Panc1 (cell line): ENCODE results near the gene MEX3C. TPM values are rescaled to one million over a fixed set of nuclear protein-coding genes. Genes with fewer than 3 reads are reported as not detected.

Experiments used
- ATAC-seq: fragments of 200-7000 bp; cut with Tn5 transposase; 2 replicates; pipeline ENCODE4 v1.9.1; 2020; ENCODE audit warnings: mild to moderate bottlenecking, moderate library complexity
- BruUV-seq: library from RNA; stranded (reverse); fragments of 400-500 nt; replicated peaks from 2 replicates; lab custom pipeline; 2021; lab: Mats Ljungman, UMichigan
- CTCF ChIA-PET: fragments of 300-600 bp; sonication (Branson Sonifier 250); formaldehyde crosslinking; loops from one replicate; lab custom pipeline; 2022; ENCODE audit warnings: antibody characterized with exemption; lab: Charles Lee
- POLR2A ChIA-PET: fragments of 300-600 bp; sonication (Branson Sonifier 250); formaldehyde crosslinking; loops from one replicate; lab custom pipeline; 2022; ENCODE audit warnings: antibody characterized with exemption; lab: Charles Lee
- DNase-seq: peaks from one replicate; pipeline ENCODE4 v3.0.0-alpha.2; 2010; ENCODE audit warnings: low read depth, low spot score
- H3K27ac ChIP-seq: 2 replicates; pipeline ENCODE4 v1.5.1; 2011; ENCODE audit warnings: mild to moderate bottlenecking, low read length, inconsistent platforms
- H3K27me3 ChIP-seq: fragments of 200-500 bp; sonication (Bioruptor generic); 2 replicates; pipeline ENCODE4 v1.6.0; 2014; ENCODE audit warnings: low read length, inconsistent platforms; ENCODE audit not compliant: control insufficient read depth, insufficient read depth
- H3K36me3 ChIP-seq: fragments of 200-500 bp; sonication (Bioruptor generic); 2 replicates; pipeline ENCODE4 v1.5.1; 2014; ENCODE audit warnings: inconsistent platforms, mild to moderate bottlenecking, low read length, moderate library complexity; ENCODE audit not compliant: control insufficient read depth, insufficient read depth
- H3K4me1 ChIP-seq: 2 replicates; pipeline ENCODE4 v1.5.1; 2011; ENCODE audit warnings: inconsistent platforms, mild to moderate bottlenecking, low read length, moderate library complexity; ENCODE audit not compliant: control insufficient read depth, insufficient read depth
- H3K4me3 ChIP-seq, 2 experiments: 2 replicates each; pipeline ENCODE4 v1.5.1; 2011 to 2012; ENCODE audit warnings: low read depth in 2 of 2, low read length in 2 of 2, mild to moderate bottlenecking in 2 of 2, inconsistent platforms in 1 of 2, moderate library complexity in 1 of 2
- H3K9me3 ChIP-seq: fragments of 200-500 bp; sonication (Bioruptor generic); 2 replicates; pipeline ENCODE4 v1.5.1; 2014; ENCODE audit warnings: low read depth, mild to moderate bottlenecking, inconsistent platforms, low read length, moderate library complexity; ENCODE audit not compliant: control insufficient read depth, insufficient read depth
- POLR2AphosphoS5 ChIP-seq: IDR thresholded peaks from 2 replicates; pipeline ENCODE4 v1.6.1; 2012; ENCODE audit warnings: mild to moderate bottlenecking, low read depth, low read length, moderate library complexity
- SIN3A ChIP-seq: IDR thresholded peaks from 2 replicates; pipeline ENCODE4 v1.6.1; 2012; ENCODE audit warnings: low read depth, mild to moderate bottlenecking, low read length, moderate library complexity, borderline replicate concordance; ENCODE audit not compliant: insufficient read depth
- TCF7L2 ChIP-seq: IDR thresholded peaks from 2 replicates; pipeline ENCODE4 v1.6.1; 2011; ENCODE audit warnings: mild to moderate bottlenecking, low read depth, low read length, inconsistent platforms
- in situ Hi-C: cut with HindIII; loops from 2 replicates; pipeline ENCODE4 v1.10.0; 2016; ENCODE audit warnings: low sequenced_read_pairs, low pct_unique_long_range_greater_than_20kb
- intact Hi-C: fragments of 100-400 bp; cut with micrococcal nuclease; formaldehyde crosslinking; loops from one replicate; pipeline ENCODE4 v1.10.0; 2022; ENCODE audit not compliant: unreplicated experiment
- total RNA-seq: library from RNA; stranded (reverse); gene quantifications from one replicate; pipeline ENCODE4 v1.2.1, GENCODE V29; 2021; ENCODE audit not compliant: unreplicated experiment
- TF ChIP-seq, protein P1 (sequence below), 2 experiments: IDR thresholded peaks; 2 replicates each; pipeline ENCODE4 v1.6.1; 2011 to 2012; ENCODE audit warnings: low read depth in 2 of 2, control low read depth in 1 of 2, low read length in 1 of 2, mild to moderate bottlenecking in 1 of 2, moderate library complexity in 1 of 2; ENCODE audit not compliant: insufficient read depth in 1 of 2
- TF ChIP-seq, protein P2 (sequence below): fragments of 450-650 bp; IDR thresholded peaks from 2 replicates; pipeline ENCODE4 v1.5.1; 2017; ENCODE audit warnings: mild to moderate bottlenecking

The MEX3C gene
- total RNA-seq, 1 experiment from 2014 or later = 29.0 TPM

DNA sequence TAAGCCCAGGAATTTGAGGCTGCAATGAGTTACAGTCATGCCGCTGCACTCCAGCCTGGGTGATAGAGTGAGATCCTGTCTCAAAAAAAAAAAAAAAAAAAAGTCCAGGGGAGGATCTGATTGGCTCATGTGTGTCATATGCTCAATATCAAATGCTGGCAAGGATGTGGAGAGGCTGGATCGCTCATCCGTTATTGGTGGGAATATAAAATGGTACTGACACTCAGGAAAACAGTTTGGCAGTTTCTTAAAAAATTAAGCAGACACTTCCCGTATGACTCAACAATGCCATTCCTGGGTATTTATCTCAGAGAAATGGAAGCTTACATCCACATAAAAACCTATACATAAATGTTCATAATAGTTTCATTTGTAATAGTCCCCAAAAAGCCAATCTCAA lies 68.9 kb downstream of the MEX3C start:
- in situ Hi-C loops = no loop called here
- DNase-seq = no peak
- CTCF ChIA-PET = no interaction called here

DNA sequence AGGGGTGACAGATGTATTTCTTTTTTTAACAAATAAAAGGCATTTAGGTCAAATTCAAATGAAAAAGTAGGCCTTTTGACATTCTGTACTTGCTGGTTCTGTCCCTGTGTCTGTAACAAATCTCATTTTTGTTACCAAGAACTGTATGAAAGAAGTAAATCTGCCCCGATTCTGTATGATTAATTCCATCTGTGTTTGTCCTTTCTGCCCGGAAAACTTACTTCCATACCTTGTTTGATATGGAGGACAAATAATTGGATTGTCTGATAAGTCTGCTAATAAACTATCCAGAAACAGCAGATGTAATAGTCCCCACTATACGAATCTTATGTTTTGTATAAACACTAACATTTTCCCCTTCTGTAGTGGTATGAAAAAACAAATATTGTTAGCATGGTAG lies 69.8 kb downstream of the MEX3C start:
- Histone ChIP-seq H3K9me3 (no peaks in the 10 kb centered on the region), H3K4me1 (no peaks in the 10 kb centered on the region), H3K4me3 (no peak overlapping the region), H3K27ac (no peak overlapping the region), H3K27me3 (no peaks in the 10 kb centered on the region), H3K36me3 (no peaks in the 10 kb centered on the region)
- ChIA-PET POLR2A (no interaction called here), CTCF (no interaction called here)
- no peak for DNase-seq
- BruUV-seq = no TSS peak
- intact Hi-C loops (no loop called here), in situ Hi-C loops (no loop called here)
- TF ChIP-seq TCF7L2 (no peak), POLR2AphosphoS5 (no peak), SIN3A (no peak)
- TF ChIP-seq, protein P1, sequence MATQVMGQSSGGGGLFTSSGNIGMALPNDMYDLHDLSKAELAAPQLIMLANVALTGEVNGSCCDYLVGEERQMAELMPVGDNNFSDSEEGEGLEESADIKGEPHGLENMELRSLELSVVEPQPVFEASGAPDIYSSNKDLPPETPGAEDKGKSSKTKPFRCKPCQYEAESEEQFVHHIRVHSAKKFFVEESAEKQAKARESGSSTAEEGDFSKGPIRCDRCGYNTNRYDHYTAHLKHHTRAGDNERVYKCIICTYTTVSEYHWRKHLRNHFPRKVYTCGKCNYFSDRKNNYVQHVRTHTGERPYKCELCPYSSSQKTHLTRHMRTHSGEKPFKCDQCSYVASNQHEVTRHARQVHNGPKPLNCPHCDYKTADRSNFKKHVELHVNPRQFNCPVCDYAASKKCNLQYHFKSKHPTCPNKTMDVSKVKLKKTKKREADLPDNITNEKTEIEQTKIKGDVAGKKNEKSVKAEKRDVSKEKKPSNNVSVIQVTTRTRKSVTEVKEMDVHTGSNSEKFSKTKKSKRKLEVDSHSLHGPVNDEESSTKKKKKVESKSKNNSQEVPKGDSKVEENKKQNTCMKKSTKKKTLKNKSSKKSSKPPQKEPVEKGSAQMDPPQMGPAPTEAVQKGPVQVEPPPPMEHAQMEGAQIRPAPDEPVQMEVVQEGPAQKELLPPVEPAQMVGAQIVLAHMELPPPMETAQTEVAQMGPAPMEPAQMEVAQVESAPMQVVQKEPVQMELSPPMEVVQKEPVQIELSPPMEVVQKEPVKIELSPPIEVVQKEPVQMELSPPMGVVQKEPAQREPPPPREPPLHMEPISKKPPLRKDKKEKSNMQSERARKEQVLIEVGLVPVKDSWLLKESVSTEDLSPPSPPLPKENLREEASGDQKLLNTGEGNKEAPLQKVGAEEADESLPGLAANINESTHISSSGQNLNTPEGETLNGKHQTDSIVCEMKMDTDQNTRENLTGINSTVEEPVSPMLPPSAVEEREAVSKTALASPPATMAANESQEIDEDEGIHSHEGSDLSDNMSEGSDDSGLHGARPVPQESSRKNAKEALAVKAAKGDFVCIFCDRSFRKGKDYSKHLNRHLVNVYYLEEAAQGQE (IDR thresholded peaks at IDR 0.05; ENCODE audit: insufficient read depth in 1 of 2, low read depth in 2 of 2, low read length in 1 of 2) = no peak
- TF ChIP-seq, protein P2, sequence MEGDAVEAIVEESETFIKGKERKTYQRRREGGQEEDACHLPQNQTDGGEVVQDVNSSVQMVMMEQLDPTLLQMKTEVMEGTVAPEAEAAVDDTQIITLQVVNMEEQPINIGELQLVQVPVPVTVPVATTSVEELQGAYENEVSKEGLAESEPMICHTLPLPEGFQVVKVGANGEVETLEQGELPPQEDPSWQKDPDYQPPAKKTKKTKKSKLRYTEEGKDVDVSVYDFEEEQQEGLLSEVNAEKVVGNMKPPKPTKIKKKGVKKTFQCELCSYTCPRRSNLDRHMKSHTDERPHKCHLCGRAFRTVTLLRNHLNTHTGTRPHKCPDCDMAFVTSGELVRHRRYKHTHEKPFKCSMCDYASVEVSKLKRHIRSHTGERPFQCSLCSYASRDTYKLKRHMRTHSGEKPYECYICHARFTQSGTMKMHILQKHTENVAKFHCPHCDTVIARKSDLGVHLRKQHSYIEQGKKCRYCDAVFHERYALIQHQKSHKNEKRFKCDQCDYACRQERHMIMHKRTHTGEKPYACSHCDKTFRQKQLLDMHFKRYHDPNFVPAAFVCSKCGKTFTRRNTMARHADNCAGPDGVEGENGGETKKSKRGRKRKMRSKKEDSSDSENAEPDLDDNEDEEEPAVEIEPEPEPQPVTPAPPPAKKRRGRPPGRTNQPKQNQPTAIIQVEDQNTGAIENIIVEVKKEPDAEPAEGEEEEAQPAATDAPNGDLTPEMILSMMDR = no peak
- ATAC-seq = no peak

More for the DNA sequence above, 68.9 kb downstream of the MEX3C start:
- intact Hi-C loops = no loop called here
- Histone ChIP-seq H3K4me1 (no peaks in the 10 kb centered on the region), H3K27me3 (no peaks in the 10 kb centered on the region), H3K9me3 (no peaks in the 10 kb centered on the region), H3K27ac (no peak overlapping the region), H3K36me3 (no peaks in the 10 kb centered on the region), H3K4me3 (no peak overlapping the region)
- ATAC-seq = no peak
- POLR2A ChIA-PET = no interaction called here
- TF ChIP-seq SIN3A (no peak), POLR2AphosphoS5 (no peak)
- TF ChIP-seq, protein P1 (IDR thresholded peaks at IDR 0.05; ENCODE audit: insufficient read depth in 1 of 2, low read depth in 2 of 2, low read length in 1 of 2) = no peak
- TF ChIP-seq, protein P2 = no peak
- BruUV-seq = no TSS peak
